Activated CD4-positive, alpha-beta memory T cell treated with anti-CD3 and anti-CD28 coated beads, Interleukin-2, amount 10 ng/mL, durations not matched to agents 7 days and 5 days (primary cell): ENCODE measurements around the gene NPB. TPM values are rescaled to one million over a fixed set of nuclear protein-coding genes. Genes with fewer than 3 reads are reported as not detected.

ENCODE experiments used
- CTCF ChIA-PET: fragments of 350-600 bp; sonication (Branson Sonifier 250); formaldehyde crosslinking; loops from one replicate; lab custom pipeline; 2021; ENCODE audit warnings: antibody characterized with exemption, inconsistent platforms; lab: Charles Lee
- POLR2A ChIA-PET: fragments of 350-600 bp; sonication (Branson Sonifier 250); formaldehyde crosslinking; loops from one replicate; lab custom pipeline; 2021; ENCODE audit warnings: antibody characterized with exemption; lab: Charles Lee
- DNase-seq: peaks from one replicate; pipeline ENCODE4 v3.0.0-alpha.2; 2020
- H3K27ac Mint-ChIP-seq: one replicate; pipeline ENCODE4 v1.8.0; 2021; ENCODE audit warnings: mild to moderate bottlenecking, mixed read lengths
- H3K27me3 Mint-ChIP-seq: one replicate; pipeline ENCODE4 v1.8.0; 2021; ENCODE audit warnings: mixed read lengths
- H3K36me3 Mint-ChIP-seq: one replicate; pipeline ENCODE4 v1.8.0; 2021; ENCODE audit warnings: low read depth, mixed read lengths
- H3K4me1 Mint-ChIP-seq: one replicate; pipeline ENCODE4 v1.8.0; 2021; ENCODE audit warnings: mixed read lengths
- H3K4me3 Mint-ChIP-seq: one replicate; pipeline ENCODE4 v1.8.0; 2021; ENCODE audit warnings: mild to moderate bottlenecking, mixed read lengths
- H3K9me3 Mint-ChIP-seq: one replicate; pipeline ENCODE4 v1.8.0; 2021; ENCODE audit warnings: mixed read lengths
- total RNA-seq, 2 experiments: library from RNA; stranded (reverse); gene quantifications; one replicate each; pipeline ENCODE4 v1.2.3, GENCODE V29; 2021

NPB gene
- total RNA-seq, 2 experiments from 2014 or later, result 0.38 TPM; not detected in 1

DNA sequence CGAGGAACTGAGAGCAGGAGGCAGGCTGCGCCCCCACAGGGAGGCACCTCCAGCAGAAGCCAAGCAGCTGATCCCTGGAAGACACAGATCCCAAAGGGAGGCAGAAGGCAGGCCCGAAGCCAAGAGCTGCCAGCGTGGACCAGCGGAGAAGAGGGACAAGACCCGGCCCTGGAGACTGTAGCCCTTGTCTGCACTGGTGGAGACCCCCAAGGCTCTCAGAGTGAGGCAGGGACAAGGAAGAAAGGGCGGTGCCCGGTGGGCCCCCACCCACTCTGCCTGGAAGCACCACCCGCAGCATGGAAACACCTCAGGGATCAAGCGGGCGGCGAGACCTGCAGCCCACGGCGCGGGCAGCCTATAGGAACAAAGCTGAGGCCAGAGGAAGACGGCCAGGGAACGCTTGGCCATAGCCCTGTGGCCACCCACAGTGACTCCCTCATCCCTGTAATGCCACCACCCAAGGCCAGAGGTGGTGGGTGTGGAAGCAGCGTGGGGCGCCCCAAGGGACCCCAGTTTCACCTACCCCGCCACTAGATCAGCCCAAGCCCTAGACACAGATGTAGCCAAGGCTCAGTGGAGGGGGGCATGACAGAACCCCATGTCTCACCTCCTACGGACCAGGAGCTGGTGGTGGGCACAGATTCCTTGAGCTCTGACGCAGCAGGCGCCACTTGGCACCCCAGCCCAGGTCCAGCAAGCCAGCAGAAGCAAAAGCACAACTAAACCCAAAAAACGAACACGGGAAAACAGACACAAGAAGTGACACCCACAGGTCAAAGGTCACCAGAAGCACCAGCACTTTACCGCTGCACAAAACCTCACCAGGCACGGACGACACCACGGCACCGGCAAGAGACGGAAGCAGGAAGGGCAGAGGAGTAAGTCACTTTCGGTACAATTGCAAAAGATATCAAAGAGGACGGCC is 18.8 kb downstream of the NPB start:
- Mint-ChIP-seq H3K9me3 (no peaks in the 10 kb centered on the region), H3K4me1 (peaks cover 64% of the 10 kb centered on the region), H3K27me3 (no peaks in the 10 kb centered on the region), H3K36me3 (peaks cover 41% of the 10 kb centered on the region), H3K27ac (no peak overlapping the region), H3K4me3 (no peak overlapping the region)
- ChIA-PET POLR2A (interaction anchor here (0.9 to 1.4 kb wide), 3 partner anchors 8 to 29 kb away, joined by 3 to 4 read pairs (median 3); partner anchors contain the start of genes ALYREF, ANAPC11 and NPB), CTCF (no interaction called here)
- no peak for DNase-seq

DNA sequence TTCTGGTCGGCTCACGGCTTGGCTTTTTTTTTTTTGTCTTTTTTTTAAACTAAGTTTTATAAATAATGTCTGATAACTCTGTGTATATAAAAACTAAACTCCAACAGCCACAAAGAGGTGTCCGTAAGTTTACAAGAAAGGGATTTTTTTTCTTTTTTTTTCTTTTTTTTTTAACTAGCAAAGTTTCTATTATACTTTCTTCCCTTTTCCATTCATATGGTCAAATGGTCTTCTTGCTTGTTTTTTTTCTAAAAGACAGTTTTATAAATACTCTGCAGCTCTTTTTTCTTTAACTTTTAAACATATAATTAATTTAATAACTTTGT is 19.5 kb downstream of the NPB start:
- POLR2A ChIA-PET, result interaction anchor here (0.9 to 1.1 kb wide), 2 partner anchors 8 to 20 kb away, joined by 3 read pairs; partner anchors contain the start of gene NPB
- Mint-ChIP-seq H3K4me3 (no peak overlapping the region), H3K4me1 (peaks cover 66% of the 10 kb centered on the region), H3K9me3 (no peaks in the 10 kb centered on the region), H3K36me3 (peaks cover 41% of the 10 kb centered on the region), H3K27me3 (no peaks in the 10 kb centered on the region), H3K27ac (no peak overlapping the region)
- DNase-seq, result no peak
- CTCF ChIA-PET, result no interaction called here

DNA sequence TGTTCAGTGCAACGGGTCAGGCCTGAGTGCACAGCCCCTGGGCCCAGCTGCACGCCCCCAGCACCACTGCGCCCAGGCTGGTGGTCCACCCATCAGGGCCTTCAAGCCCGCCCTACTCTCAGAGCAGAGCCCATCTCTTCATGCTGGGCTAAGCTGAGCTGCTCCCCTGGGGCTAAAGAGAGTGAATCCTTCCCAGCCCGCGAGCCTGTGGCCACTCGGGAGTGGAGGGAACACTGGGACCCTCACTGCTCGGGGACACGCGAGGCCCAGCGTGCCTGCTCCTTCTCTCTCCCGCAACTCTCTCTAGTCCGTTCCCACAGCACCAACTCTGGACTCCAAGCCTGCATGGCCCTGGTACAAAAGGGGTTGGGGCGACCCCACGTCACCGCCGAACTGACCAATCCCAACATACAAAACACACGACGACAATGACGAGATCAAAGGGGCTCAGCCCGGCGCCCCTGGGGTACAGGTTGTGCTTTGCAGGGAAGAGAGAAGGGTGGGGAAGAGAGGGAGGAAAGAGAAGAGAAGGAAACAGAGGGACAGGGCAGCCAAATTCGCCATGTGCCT is 20.0 kb downstream of the NPB start:
- Mint-ChIP-seq H3K4me3 (no peak overlapping the region), H3K27ac (no peak overlapping the region), H3K36me3 (peaks cover 38% of the 10 kb centered on the region), H3K9me3 (no peaks in the 10 kb centered on the region), H3K4me1 (peaks cover 62% of the 10 kb centered on the region), H3K27me3 (no peaks in the 10 kb centered on the region)
- DNase-seq, result no peak
- POLR2A ChIA-PET, result interaction anchor here (0.9 to 7.6 kb wide), 3 partner anchors 9 to 51 kb away, joined by 3 to 62 read pairs (median 3); partner anchors contain the start of genes ARHGDIA and NPB
- CTCF ChIA-PET, result no interaction called here

DNA sequence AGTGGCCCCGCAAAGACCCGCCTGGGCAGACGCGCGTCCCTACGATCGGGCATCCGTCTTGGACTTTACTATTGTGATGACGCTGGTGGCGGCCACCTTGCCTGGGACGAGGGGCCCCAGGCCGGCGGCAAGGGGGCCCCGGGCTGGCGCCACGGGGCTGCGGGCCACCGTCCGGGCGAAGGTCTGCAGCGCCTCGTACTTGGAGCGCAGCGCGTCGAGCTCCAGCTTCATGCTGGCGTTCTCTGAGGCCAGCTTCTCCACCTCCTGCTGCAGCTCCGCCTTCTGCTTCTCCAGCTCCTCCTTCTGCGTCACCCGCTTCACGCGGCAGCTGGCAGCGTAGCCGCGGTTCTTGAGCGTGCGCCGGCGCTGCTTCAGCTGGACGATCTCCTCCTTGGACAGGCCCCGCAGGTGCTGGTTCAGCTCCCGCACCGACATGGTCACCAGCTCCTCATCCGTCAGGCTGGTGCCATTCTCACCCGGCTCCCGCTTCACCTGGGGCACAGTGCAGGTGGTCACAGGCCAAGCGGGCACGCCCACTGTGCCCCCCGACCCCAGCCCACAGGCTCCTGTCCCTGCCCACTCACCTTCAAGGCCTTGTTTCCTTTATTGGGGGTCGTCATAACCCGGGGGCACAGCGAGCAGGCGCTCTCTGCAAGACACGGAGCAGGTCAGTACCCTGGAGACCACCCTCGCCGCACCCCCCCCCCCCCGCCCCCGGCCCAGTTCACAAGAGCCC is 20.7 kb downstream of the NPB start:
- no peak overlapping the region for H3K27ac Mint-ChIP-seq

DNA sequence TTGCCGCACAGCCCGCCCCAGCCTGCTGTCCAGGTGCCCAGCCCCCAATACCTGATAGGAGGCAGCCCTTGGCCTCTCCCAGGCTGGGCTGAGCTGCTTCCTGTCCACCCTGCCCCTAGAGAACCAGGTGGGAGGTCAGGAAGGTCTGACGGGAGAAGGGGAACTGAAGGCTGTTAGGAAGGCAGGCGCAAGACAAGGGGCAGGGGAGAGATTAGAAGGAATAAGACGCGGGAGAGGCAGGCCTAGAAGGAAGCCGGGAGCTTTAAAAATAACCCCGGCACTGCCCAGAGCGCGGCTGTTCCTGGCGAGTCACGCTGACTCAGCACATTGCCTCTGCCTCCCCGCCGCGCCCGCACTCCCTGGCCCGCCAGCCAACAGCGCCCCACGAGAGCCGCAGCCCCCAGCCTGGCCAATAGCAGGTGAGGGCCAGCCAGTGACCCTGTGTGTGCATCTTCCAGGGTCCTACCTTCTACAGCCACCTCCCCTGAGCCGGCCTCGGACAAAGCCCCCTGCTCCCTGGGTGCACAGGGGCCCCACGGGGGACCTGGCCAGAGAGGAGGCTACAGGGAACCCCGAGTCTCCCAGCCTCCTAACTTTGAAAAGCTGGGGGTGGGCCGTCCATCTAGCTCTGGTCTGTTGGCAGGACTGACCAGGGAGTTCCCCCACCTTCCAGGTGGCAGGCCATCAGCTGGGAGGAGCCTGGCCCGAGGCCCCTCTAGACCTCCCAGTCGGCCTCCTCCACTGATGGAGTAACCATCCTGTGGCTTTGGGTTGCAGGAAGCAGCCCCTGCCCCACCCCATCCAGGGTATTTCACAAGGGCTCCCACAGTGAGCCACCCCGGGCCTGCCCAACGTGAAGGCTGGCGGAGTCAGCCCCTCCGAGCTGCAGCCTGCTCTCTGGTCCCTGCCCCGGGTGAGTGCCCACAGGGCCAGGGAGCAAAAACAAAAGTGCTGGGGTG is 21.5 kb downstream of the NPB start:
- peak overlapping the region; percentile 59 for H3K4me3 Mint-ChIP-seq

More for the DNA sequence above, 20.7 kb downstream of the NPB start:
- H3K4me3 Mint-ChIP-seq, result no peak overlapping the region
- H3K4me1 Mint-ChIP-seq, result peaks cover 58% of the 10 kb centered on the region
- DNase-seq, result no peak
- POLR2A ChIA-PET, result interaction anchor here (1.0 to 7.6 kb wide), 2 partner anchors 22 to 52 kb away, joined by 3 to 62 read pairs; partner anchors contain the start of gene ARHGDIA
- CTCF ChIA-PET, result no interaction called here
- peaks cover 35% of the 10 kb centered on the region for H3K36me3 Mint-ChIP-seq
- no peaks in the 10 kb centered on the region for H3K27me3 Mint-ChIP-seq
- H3K9me3 Mint-ChIP-seq, result no peaks in the 10 kb centered on the region

DNA sequence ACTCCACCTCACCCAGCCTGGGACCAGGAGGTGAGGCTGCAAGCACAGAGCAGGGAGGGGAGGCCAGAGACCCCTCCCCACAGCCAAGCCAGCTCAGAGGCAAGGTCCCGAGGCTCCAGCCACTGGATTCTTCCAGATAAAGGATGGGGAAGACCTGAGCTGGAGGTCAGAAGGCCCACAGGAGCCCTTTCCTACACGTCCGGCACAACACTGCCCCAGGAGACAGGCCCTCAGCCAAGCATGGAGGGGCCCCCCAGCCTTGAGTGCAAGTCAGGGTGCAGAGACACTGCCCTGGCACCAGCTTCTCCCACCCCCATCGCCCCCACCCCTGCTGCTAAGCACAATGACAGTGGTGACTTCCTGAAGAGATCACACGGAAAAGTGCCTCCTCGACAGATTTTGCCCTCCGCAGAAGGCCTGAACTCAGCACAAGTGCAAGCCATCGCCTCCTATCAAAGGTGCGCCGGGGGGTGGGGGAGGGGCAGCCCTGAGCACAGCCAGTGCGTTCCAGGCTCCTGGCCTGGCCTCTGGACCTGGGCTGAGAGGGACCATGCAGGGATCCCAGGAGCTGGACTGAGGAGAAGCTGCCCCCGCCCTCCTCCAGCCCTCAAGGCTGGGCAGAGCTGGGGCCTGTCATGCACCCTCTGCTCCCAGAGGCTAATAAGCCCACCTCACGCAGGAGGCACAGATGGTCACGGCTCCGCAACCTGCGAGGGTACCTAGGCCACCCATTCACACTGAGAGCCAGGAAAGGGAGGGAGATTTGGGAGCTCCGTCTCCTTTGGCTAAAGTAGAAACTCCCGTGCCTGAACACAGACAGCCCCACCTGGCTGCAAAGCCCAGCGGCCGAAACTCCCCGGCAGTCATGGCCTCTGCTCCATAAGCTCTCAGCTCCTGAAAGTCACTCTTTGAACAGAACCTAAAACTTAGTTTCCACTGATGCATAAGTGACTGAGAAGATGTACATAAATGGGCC is 22.8 kb downstream of the NPB start:
- ChIA-PET CTCF (interaction anchor here (0.9 to 1.7 kb wide), 3 partner anchors 35 to 64 kb away, joined by 3 to 6 read pairs (median 5); partner anchors contain the start of genes NOTUM and P4HB), POLR2A (interaction anchor here (0.7 to 7.6 kb wide), 12 partner anchors 8 to 525 kb away, joined by 3 to 62 read pairs (median 4); partner anchors contain the start of genes ANAPC11, ARHGDIA, ARL16 and HGS)
- Mint-ChIP-seq H3K36me3 (peaks cover 20% of the 10 kb centered on the region), H3K27ac (peak overlapping the region; percentile 94), H3K4me3 (peak overlapping the region; percentile 59), H3K4me1 (peaks cover 43% of the 10 kb centered on the region), H3K27me3 (peaks cover 4% of the 10 kb centered on the region), H3K9me3 (no peaks in the 10 kb centered on the region)
- peak; percentile 57 for DNase-seq

More for the DNA sequence above, 21.5 kb downstream of the NPB start:
- ChIA-PET CTCF (interaction anchor here (1.7 kb wide), 1 partner anchor 54 kb away, joined by 6 read pairs; no protein-coding TSS in a partner anchor), POLR2A (interaction anchor here (0.7 to 7.6 kb wide), 9 partner anchors 11 to 221 kb away, joined by 3 to 62 read pairs (median 4); partner anchors contain the start of genes ANAPC11, ARHGDIA, FASN and MRPL12)
- Mint-ChIP-seq H3K4me1 (peaks cover 51% of the 10 kb centered on the region), H3K27me3 (peaks cover under 1% of the 10 kb centered on the region), H3K9me3 (no peaks in the 10 kb centered on the region), H3K27ac (peak overlapping the region; percentile 83), H3K36me3 (peaks cover 30% of the 10 kb centered on the region)
- DNase-seq, result no peak

DNA sequence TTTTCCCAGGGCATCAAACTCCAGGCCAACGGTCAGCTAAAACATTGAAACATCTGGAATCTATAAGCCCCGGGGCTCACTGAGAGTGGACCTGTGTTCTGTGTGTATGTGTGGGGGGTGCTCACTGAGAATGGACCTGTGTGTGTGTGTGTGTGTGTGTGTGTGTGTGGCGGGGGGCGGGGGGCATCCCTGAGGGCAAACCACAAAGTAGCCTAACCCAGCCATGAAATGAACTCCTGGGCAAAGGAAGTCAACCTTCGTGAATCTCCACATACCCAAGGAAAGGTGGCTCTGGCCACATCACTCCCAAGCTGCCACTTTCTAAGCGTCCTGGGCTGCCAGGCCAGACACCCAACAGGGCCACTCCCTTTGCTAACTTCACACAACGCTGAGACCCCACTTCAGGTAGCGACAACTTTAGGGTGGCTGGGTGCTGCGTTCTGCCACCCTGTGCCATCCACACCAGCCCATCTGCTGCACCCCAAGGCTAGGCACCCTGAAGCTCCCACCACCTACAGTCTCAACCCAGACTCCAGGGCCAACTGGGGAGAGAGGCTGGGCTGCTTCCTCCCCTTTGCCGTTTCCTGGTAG is 23.9 kb downstream of the NPB start:
- ChIA-PET POLR2A (interaction anchor here (0.7 to 7.6 kb wide), 17 partner anchors 9 to 523 kb away, joined by 3 to 62 read pairs (median 4); partner anchors contain the start of genes ARHGDIA, ARL16, CENPX and DCXR), CTCF (interaction anchor here (0.8 to 2.7 kb wide), 6 partner anchors 9 to 112 kb away, joined by 3 to 13 read pairs (median 4); partner anchors contain the start of genes DCXR and P4HB)
- H3K27ac Mint-ChIP-seq, result peak overlapping the region; percentile 94
- peak overlapping the region; percentile 91 for H3K4me3 Mint-ChIP-seq
- peaks cover 42% of the 10 kb centered on the region for H3K4me1 Mint-ChIP-seq
- DNase-seq, result no peak
- H3K27me3 Mint-ChIP-seq, result peaks cover 4% of the 10 kb centered on the region
- peaks cover 16% of the 10 kb centered on the region for H3K36me3 Mint-ChIP-seq
- H3K9me3 Mint-ChIP-seq, result no peaks in the 10 kb centered on the region

DNA sequence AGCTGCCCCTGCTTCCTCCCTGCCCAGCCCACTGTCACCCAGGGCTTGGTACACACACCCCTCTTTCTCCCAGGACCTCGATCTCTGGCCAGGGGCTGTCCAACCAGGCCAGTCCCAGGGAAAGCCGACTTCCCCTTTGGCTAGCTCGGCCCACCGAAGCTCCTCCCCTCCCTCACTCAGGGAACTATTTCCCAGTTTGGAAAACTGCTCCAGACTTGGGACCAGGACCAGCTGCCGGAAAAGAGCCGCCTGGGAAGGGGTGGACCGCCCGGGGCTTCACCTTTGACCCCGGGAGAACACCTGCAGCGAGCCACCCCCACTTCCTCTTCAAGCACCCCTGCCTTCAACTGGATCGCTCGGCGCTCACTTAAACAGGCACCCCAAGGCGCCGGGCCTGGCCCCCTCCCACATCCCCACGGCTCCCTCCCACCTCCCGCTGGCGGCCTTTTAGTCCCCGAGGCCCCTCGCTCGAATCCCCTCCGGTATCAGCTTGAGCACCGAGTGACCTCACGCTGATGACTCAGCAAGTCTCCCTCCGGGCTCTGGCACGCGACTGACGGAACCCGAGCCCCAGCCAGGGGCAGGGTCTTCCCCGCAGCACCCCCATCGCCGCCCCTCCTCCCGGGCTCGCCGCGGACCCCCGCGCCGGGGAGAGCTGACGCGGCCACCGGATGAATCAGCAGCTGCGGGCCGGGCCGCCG is 24.6 kb downstream of the NPB start:
- H3K27ac Mint-ChIP-seq, result peak overlapping the region; percentile 94
- peak; percentile 65 for DNase-seq
- H3K4me1 Mint-ChIP-seq, result peaks cover 39% of the 10 kb centered on the region
- peak overlapping the region; percentile 91 for H3K4me3 Mint-ChIP-seq
- CTCF ChIA-PET, result interaction anchor here (0.8 to 2.7 kb wide), 5 partner anchors 10 to 111 kb away, joined by 3 to 13 read pairs (median 5); partner anchors contain the start of gene DCXR
- H3K9me3 Mint-ChIP-seq, result no peaks in the 10 kb centered on the region
- H3K36me3 Mint-ChIP-seq, result peaks cover 13% of the 10 kb centered on the region
- peaks cover 4% of the 10 kb centered on the region for H3K27me3 Mint-ChIP-seq
- POLR2A ChIA-PET, result interaction anchor here (0.8 to 7.6 kb wide), 19 partner anchors 9 to 523 kb away, joined by 3 to 62 read pairs (median 4); partner anchors contain the start of genes ARHGDIA, ARL16, CENPX and DCXR

DNA sequence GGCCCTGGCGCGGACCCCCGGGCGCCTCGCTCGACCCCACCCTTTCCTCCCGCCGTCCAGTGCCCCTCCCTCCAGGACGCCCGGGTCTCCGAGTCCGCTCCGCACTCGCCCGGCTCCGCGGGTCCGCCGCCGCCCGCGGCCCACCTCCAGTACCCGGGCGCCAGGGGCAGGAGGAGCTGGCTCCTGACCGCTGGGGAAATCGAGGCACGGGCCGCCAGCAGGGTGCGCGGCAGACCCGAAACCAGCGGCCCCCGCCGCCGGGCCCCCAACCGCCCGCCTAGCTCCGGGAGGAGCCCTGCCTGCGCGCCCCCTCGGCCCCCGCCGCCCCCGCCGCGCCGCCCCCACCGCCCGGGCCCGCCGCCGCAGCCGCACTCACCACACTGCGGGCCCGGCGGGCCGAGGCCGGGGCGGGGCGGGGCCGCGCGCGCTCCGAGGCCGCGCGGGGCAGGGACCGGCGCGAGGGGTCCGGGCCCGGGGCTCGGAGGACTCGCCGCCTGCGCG is 25.2 kb downstream of the NPB start:
- H3K36me3 Mint-ChIP-seq, result peaks cover 11% of the 10 kb centered on the region
- peaks cover 4% of the 10 kb centered on the region for H3K27me3 Mint-ChIP-seq
- H3K27ac Mint-ChIP-seq, result peak overlapping the region; percentile 64
- peak overlapping the region; percentile 61 for H3K4me3 Mint-ChIP-seq
- no peak for DNase-seq
- ChIA-PET POLR2A (interaction anchor here (0.5 to 7.6 kb wide), 18 partner anchors 8 to 225 kb away, joined by 3 to 62 read pairs (median 4); partner anchors contain the start of genes ANAPC11, ARHGDIA, DCXR and FASN), CTCF (interaction anchor here (0.7 to 2.7 kb wide), 9 partner anchors 9 to 111 kb away, joined by 3 to 13 read pairs (median 3); partner anchors contain the start of gene DCXR)
- no peaks in the 10 kb centered on the region for H3K9me3 Mint-ChIP-seq
- peaks cover 38% of the 10 kb centered on the region for H3K4me1 Mint-ChIP-seq
